C1 segment of cervical spinal cord (tissue), 14 donors: ENCODE data around the gene BIVM.
A peak's percentile ranks its signal among the peaks of the same experiment; 100 is the strongest.

ENCODE experiments used
- DNase-seq, 14 donors: peaks; one replicate each; lab custom pipeline; 2025; lab: John Stamatoyannopoulos, UW

Gene BIVM

DNA sequence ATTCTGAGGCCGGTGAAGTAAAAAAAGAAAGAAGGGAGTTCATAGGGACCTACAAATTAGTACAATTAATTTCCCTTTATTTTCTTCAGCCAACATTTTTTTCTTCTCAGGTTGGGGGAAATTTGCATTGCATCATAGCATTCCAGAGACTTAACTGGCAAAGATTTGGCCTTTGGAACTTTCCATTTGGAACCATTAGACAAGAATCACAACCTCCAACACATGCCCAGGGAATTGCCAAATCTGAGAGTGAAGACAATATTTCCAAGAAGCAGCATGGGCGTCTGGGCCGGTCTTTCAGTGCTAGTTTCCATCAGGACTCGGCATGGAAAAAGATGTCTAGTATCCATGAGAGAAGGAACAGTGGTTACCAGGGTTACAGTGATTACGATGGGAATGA is 40.5 kb downstream of the BIVM start:
- DNase-seq = no peak

DNA sequence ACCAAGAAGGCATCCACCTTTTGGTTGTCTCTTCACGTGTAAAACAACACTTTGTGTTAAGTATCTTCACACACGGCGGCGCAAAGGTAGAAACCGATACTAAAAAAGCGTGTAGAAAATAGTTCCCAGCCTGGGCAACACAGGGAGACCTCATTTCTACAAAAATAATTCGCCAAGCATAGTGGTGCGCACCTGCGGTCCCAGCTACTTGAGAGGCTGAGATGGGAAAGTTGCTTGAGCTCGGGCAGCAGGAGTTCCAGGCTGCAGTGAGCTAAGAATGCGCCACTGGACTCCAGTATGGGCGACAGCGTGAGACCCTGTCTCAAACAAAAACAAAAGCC is 46.3 kb downstream of the BIVM start:
- DNase-seq = no peak

DNA sequence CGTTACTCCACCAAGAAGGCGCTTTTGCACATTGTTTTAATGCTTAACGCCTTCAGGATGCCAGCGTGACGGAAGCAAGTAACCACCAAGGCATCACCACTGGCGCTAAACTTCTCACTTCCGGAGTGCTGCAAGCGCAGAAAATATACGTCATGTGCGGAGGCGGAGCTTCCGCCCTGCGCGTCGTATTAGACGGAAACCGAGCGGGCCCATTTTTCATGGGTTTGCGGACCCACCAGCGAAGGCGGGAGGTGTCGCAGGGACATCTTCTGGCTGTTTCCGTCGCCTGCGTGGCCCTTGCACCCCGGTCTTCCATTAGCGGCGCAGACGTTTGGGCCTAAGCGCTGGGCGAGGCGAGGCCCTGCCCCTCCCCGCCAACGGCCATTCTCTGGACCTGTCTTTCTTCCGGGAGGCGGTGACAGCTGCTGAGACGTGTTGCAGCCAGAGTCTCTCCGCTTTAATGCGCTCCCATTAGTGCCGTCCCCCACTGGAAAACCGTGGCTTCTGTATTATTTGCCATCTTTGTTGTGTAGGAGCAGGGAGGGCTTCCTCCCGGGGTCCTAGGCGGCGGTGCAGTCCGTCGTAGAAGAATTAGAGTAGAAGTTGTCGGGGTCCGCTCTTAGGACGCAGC is 46.8 kb downstream of the BIVM start, which contains the start of gene ERCC5:
Gene ERCC5, plus strand, starts transcription at position 403 of the 631 bp plus-strand sequence. CDS start 235 bp downstream, outside the sequence.
- peak; percentile 68 to 98 (median 91) for DNase-seq

DNA sequence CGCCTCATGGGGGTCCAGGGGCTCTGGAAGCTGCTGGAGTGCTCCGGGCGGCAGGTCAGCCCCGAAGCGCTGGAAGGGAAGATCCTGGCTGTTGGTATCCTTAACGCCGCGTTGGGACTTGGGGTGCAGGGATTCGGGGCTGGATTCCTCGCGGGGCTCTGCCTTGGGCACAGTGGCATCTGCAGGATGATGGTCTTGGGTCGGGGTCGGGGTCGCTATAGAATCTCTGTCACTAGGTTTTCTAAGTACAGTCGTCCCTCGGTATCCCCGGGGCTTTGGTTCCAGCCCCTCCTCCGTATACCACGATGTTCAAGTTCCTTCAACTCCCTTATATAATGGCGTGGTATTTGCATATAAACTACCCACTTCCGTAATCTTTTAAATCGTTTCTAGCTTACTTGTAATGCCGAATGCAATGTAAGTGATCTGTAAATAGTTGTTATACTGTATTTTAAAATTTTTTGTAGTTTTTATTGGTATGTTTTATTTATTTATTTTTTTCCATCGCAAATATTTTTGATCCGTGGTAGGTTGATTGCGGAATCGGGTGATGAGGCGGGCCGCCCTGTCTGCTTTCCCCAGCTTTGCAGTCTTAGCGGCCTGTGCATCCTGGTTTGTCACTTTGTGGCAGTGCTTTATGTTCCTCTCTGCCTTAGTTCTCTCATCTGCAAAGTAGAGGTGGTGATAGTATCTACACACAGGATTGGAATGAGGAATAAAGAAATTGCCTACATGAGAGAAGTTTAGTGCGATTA is 47.5 kb downstream of the BIVM start:
- DNase-seq = peak in 5 of 14 donors; percentile 43 to 71 (median 62)

DNA sequence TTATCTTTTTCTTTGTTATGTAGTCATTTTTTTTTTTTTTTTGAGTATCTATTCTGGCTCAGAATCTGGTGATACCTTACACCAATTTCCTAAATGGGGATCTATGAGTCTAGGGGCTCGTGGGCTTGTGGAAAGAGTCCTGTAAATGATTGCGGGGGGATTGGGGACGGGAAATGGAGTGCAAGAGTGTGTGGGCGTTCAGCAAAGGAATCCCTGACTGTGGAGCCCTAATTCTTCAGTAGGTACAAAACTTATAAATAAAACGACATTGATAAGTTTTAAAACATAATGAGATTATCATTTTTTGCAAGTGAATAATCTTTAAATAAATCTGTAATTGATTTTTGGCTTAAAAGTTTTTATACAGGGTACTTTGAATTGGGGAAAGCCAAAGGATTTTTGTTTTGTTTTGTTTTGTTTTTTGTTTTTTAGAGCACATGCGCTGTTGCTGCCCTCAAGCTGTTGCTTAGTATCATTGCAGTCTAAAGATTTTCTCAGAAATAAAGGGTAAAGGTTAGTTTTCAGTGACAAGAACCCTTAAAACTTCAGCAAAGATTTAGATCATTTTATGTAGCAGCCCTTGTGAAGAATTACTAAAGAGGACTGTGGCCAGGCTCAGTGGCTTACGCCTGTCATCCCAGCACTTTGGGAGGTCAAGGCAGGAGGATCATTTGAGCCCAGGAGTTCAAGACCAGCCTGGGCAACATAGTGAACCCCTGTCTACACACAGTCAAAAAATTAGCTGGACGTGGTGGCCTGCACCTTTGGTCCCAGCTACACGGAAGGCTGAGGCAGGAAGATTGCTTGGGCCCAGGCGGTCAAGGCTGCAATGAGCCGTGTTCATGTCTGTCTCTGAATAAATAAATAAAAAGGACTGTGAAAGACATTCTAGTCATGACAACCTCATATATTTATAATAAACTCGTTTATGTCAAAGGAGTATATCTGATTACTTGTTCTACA is 48.6 kb downstream of the BIVM start:
- DNase-seq = peak in 1 of 14 donors; percentile 28

DNA sequence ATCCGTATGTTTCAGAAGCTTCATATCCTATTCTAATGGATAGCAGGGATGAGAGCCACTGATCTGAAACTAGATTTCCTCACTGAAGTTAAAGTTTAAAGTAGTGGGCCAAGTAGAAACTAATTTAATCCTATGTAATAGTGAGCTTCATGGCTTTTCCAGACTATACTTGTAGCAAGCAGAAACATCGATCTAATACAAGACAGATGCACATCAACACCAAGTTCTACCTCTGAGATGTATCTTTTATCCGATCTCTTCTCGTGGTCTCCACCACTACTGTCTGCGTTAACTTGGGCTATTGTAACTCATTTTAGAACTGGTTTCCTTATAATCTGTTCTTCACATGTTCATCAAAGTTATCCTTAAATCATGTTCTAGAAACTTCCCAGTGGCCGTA is 50.0 kb downstream of the BIVM start:
- DNase-seq = no peak

DNA sequence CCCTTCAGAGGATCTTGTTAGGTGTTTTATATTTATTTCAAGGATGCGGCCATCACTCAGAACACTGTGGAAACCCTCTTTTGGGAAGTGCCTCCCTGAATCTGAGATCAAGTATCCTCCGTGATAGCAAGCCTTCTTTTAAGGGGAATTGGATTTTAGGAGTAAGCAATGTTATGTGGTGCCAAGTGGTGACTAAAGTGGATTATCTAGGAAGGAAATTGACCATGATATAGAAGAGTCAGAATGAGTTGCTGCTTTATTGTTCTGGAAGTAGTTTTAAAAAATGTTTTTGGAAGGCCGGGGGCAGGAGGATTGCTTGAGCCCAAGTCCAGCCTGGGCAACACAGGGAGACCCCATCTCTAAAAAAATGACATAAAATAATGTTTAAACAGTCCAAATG is 53.6 kb downstream of the BIVM start:
- no peak for DNase-seq

DNA sequence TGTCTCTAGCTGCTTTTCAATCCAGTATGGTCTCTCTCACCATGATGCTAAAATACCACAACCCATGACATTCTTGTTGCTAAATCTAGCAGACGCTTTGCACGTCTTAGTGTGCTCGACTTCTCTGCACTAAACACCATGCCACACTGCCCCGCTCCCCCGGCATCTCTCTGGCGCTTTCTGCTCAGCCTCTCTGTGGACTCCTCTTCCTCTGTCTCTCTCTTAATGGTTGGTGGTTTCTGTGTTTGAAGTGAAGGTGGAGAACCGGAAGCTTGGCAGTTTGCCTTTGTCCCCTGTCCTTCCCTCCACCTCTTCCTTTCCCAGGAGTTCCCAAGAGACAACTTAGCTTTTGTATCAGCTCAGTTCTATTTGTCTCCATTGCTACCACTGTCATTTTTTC is 55.8 kb downstream of the BIVM start:
- no peak for DNase-seq

DNA sequence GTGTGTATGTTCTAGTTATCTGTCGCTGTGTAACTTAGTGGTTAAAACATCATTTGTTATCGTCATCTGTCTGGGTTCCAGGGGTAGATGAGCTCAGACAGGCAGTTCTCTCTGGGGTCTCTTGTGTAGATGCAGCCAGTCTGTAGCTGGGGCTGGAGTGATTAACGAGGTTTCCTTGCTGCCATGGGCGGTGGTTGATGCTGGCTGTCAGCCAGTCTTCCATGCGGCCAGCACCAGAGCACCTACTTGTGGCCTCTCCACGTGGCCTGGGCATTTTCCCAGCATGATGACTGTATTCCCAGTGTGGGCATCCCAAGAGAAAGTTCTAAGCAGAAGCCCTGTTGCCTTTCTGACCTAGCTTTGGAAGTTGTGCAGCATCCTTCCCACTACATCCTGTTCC is 57.6 kb downstream of the BIVM start:
- DNase-seq = no peak

DNA sequence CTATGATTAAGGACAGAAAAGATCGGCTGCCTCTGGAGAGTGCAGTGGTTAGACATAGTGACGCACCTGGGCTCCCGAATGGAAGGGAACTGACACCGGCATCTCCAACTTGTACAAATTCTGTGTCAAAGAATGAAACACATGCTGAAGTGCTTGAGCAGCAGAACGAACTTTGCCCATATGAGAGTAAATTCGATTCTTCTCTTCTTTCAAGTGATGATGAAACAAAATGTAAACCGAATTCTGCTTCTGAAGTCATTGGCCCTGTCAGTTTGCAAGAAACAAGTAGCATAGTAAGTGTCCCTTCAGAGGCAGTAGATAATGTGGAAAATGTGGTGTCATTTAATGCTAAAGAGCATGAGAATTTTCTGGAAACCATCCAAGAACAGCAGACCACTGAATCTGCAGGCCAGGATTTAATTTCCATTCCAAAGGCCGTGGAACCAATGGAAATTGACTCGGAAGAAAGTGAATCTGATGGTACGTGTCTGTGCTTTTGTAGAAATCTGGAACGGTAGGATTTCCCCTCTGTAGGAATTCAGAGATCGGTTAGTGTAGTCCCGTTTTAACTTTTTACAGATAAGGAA is 63.8 kb downstream of the BIVM start:
- no peak for DNase-seq

DNA sequence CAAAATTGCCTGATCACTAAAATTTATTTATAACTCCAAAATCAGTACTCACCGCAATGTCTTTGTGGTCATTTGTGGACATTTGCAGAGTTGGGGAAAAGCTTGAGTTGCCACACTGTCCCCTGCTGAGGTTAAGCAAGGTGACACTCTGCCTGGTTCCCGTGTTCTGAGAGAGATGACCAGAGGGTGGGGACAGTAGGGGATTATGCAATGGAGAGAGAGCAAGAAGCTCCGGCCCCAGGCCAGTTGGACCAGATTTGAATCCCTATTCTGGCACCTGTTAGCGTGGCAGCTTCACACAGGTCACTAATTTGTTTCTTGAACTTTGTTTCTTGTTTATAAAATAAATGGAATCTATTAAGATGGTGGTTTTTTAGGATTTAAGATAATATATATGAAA is 64.7 kb downstream of the BIVM start:
- peak in 1 of 14 donors; percentile 63 for DNase-seq

DNA sequence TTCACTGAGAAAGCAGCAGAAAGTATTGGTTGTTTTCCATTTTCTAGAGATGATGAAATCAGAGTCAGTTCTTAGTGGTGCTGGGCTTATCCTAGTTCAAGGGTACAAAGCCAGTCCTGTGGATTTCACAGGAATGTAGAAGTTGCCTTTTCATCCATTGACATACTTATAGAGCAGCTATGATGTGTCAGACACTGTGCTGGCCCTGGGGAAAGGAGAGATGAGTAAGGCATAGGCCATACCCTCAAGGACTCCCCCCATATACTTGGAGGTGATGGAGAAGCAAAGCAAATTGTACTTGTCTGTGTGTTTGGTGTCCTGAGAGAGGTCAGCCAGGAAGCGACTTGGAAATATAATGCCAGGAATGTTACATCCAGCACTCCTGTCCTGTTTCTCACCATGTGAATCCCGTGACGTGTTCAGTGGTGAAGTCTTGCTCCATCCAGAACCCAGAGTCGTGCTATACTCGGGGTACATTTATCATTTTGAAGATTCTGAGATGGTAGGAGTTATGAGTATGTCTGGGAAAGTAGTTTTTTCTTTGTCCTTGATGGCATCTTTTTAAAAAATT is 69.5 kb downstream of the BIVM start:
- no peak for DNase-seq

DNA sequence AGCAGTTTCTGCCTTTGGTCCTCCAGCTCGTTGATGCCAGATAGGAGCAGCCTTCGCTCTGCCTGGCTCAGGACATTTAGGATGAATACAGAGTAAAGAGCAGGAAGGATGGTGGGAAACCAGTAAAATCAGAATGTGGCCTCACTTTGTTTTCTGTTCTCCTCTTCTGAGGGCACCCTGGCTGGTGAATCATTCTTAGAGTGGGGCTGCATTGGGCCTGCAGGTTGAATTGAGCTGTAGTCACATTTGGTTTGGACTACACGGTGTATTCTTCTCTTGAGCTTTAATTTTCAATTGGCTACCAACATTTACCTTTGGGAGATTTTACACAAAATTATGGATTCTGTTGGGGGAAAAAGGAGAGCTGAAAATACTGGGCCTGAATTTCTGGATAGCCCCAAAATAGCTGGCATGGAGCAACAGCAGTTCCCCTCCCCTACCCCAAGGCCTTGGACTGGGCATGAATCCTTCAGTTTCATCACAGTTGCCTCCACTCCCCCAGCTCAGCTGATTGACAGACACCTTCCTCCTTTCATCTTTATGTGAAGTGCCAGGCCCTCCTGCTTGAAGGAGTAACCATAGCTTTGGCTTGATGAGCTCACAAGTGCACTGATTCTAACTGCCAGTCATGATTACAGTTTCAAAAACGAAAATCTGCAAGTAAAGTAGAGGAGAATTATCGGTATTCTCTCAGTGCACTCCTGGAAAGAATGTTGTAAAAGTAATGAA is 71.2 kb downstream of the BIVM start:
- DNase-seq = peak in 1 of 14 donors; percentile 39

DNA sequence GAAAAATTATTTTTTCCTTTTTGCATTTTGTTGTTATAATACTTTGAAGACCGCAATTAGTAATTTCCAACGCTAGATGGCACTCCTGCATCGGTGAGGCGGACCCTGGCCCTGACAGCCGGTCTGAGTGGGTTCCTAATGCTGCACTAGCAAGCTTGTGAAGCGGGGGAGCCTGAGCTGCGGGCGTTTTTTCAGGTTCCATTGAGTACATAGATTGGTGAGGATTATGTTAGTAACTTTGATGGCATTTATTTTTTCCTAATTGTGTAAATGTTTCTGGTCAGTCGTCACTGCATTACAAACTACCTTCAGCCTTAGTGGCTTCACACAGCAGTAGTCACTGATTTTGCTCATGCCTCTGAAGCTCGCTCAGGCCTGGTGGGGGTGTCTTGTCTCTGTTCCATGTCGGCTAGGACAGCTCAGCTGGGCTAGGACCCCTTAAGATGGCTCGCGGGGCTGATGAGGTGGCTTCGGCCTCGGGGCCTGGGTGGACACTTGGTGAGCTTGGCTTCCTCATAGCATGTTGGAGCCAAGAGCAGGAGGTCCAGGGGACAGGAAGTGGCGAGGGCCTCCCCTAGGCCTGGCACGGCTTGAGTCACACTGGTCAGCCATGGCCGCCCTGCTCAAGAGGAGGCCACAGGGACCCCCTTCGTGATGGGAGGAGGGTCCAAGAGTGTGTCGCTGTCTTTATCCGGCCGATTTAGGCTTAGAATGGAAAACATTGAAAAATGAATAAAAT is 71.9 kb downstream of the BIVM start:
- peak in 11 of 14 donors; percentile 19 to 82 (median 46) for DNase-seq

DNA sequence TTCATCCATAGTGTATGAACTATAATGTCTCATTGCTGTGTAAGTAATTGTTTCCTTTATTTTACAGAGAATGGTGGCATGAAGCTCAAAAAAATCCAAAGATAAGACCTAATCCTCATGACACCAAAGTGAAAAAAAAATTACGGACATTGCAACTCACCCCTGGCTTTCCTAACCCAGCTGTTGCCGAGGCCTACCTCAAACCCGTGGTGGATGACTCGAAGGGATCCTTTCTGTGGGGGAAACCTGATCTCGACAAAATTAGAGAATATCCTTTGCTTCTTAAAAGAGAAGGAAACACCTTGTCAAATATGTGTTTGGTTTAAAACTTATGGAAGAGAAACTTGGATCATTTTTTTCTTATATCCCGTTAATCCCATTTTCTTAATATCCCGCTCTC is 73.2 kb downstream of the BIVM start:
- no peak for DNase-seq

DNA sequence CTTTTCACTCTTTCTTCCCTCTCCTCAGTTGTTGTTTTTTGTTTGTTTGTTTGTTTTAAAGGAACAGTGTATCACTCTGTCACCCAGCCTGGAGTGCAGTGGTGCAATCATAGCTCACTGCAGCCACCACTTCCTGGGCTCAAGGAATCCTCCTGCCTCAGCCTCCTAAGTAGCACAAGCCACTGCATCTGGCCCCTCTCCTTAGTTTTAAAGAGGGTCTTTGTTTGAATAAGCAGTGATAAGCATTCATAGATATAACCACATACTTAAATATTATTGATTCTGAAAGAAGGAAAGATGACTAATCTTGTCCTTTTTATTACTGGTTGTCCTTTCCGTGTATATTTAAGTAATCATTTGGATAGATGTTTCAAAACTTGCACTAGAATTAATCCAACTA is 73.6 kb downstream of the BIVM start:
- DNase-seq = no peak

DNA sequence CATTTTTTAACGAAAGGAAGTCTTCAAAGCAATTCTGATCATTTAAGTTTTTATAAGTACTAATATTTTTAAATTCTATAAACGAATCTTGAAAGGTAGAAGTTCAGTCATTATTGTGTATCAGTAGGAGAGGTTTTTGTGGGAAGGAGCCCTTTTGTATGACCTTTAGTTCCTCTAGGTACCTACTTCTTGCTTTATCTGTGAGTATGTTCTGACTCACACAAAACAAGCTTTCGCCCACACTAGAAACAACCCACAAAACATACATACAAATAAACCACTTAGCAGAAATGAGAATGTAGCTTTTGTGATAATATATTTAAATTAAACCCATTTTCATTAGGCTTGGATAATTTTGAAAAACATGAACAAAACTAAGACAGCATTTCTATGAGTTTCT is 74.7 kb downstream of the BIVM start:
- no peak for DNase-seq

DNA sequence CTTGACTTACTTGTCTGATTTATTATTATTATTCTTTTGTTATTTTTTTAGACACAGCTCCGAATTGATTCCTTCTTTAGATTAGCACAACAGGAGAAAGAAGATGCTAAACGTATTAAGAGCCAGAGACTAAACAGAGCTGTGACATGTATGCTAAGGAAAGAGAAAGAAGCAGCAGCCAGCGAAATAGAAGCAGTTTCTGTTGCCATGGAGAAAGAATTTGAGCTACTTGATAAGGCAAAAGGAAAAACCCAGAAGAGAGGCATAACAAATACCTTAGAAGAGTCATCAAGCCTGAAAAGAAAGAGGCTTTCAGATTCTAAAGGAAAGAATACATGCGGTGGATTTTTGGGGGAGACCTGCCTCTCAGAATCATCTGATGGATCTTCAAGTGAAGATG is 76.3 kb downstream of the BIVM start:
- DNase-seq = no peak

DNA sequence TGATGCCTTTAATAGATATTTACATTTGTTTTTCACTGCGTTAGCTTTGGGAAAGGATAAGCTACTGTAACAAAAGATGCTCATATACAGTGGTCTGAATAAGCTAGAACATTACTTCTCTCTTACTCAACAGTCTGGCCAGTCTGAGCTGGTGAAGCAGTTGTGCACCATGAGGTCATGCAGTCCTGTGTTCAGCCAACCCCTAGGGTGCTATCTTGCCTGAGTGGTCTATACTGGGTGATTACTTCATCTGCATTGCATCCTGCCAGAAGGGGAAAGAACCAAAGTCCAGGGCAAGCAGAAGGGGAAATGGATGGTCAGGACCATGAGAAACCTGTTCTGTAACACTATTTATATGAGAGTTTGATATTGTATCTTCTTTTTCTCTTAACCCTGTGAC is 78.4 kb downstream of the BIVM start:
- no peak for DNase-seq

DNA sequence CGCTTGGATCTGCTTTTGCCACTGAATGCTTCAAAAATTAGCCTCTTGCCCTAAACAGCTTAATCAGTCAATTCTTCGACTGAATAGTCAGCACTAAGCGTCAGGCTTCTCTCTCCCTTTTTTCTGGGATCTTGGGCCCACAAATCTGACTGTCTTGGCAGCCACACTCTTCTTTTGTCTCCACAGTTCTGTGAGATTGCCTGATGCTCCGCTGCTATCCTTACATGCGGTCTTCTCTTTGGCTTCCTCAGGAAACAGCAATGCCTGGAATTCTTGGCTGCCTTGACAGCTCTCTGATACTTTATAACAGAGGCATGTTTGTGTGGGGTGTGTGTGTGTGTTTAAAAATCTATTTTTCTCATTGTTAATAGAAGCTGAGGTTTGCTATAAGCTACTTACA is 79.6 kb downstream of the BIVM start:
- peak in 1 of 14 donors; percentile 10 for DNase-seq
